ENCODE data around the gene OR9I1. TPM values are rescaled to one million over a fixed set of nuclear protein-coding genes. Genes with fewer than 3 reads are reported as not detected.

Gene OR9I1
- total RNA-seq, 4 donors from 2014 or later = not detected

DNA sequence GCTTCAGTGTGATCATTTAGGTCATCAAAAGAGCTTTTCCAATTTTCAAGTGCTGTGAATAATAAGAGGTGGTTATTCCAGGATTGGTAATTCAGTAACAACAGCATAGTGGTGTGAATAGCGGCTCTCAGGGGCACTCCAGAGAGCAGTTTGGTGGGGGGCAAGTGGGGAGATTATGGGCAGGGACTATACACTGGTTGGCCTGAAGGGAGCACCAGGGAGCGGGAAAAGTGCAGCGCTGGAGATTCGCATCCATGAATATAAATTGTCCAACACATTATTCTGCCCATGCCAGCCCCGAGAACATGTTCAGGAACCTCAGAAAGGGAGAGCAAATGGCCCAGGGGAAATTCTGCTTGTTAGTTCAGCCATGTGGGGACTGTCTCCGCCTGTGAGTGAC, 56.7 kb downstream of the OR9I1 start:
- TF ChIP-seq POLR2A (IDR thresholded peaks at IDR 0.05) = no peak
- TF ChIP-seq, protein P1, sequence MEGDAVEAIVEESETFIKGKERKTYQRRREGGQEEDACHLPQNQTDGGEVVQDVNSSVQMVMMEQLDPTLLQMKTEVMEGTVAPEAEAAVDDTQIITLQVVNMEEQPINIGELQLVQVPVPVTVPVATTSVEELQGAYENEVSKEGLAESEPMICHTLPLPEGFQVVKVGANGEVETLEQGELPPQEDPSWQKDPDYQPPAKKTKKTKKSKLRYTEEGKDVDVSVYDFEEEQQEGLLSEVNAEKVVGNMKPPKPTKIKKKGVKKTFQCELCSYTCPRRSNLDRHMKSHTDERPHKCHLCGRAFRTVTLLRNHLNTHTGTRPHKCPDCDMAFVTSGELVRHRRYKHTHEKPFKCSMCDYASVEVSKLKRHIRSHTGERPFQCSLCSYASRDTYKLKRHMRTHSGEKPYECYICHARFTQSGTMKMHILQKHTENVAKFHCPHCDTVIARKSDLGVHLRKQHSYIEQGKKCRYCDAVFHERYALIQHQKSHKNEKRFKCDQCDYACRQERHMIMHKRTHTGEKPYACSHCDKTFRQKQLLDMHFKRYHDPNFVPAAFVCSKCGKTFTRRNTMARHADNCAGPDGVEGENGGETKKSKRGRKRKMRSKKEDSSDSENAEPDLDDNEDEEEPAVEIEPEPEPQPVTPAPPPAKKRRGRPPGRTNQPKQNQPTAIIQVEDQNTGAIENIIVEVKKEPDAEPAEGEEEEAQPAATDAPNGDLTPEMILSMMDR (IDR thresholded peaks at IDR 0.05) = no peak

DNA sequence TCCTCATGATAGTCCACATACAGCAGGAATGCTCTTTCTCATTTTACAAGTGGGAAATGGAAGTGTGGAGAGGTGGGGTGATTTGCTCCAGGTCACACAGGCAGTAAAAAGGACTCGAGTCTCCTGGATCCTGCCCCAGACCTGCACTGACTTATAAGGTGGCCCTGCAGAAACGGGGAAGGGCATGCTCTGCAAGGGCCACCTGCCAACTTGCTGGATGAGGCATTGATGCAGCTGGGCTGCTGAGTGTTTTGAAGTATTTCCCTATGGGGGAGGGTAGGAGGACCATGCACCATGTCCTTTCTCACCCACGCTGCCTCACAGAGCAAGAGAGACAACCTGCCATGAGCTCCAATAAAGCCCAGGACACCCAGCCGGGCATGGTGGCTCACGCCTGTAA, 57.6 kb downstream of the OR9I1 start:
- no peaks in the 10 kb centered on the region for H3K9me3 ChIP-seq
- peaks cover 0 to 7% (median 0%) of the 10 kb centered on the region in 3 donors for H3K4me1 ChIP-seq
- DNase-seq = no peak
- no peaks in the 10 kb centered on the region for H3K27me3 ChIP-seq
- intact Hi-C loops (cut with DNase I) = no loop called here
- H3K27ac ChIP-seq = no peak overlapping the region
- no peaks in the 10 kb centered on the region for H3K36me3 ChIP-seq
- TF ChIP-seq POLR2A (IDR thresholded peaks at IDR 0.05) = no peak
- TF ChIP-seq, protein P1 (IDR thresholded peaks at IDR 0.05) = no peak
- WGBS, 2 donors = 47 to 80% methylated on average over 3 to 4 of the region's 5 CpGs
- no peak overlapping the region for H3K4me3 ChIP-seq

More for the DNA sequence above, 56.7 kb downstream of the OR9I1 start:
- Histone ChIP-seq H3K4me1 (peaks cover 0 to 7% (median 0%) of the 10 kb centered on the region in 3 donors), H3K9me3 (no peaks in the 10 kb centered on the region), H3K36me3 (no peaks in the 10 kb centered on the region), H3K27me3 (no peaks in the 10 kb centered on the region), H3K4me3 (no peak overlapping the region), H3K27ac (no peak overlapping the region)
- no peak for DNase-seq
- 69 to 78% methylated on average over 5 to 6 of the region's 6 CpGs for WGBS, 2 donors
- intact Hi-C loops (cut with DNase I) = no loop called here

Other genes starting within 250 kb of the OR9I1 start
- gene OR9Q1, start 101.6 kb downstream of the OR9I1 start, total RNA-seq = not detected
- gene OR6Q1, start 94.6 kb downstream of the OR9I1 start, total RNA-seq = not detected
- gene OR9Q2, start 63.5 kb upstream of the OR9I1 start, total RNA-seq = under 1 TPM in 1 of 4 donors, not detected in 3; 0.19 TPM
- gene OR1S2, start 78.6 kb upstream of the OR9I1 start, total RNA-seq = not detected
- gene OR1S1, start 87.2 kb upstream of the OR9I1 start, total RNA-seq = not detected
- not detected for gene OR10Q1, start 103.4 kb upstream of the OR9I1 start, total RNA-seq
- gene OR10W1, start 142.7 kb upstream of the OR9I1 start, total RNA-seq = not detected
- gene OR5B17, start 233.5 kb upstream of the OR9I1 start, total RNA-seq = not detected

Measured in esophagus squamous epithelium (tissue), 5 donors.